Common myeloid progenitor, CD34-positive (primary cell): ENCODE results near the gene NACA2.
"Not testable (repeated sequence)": the region's sequence is repeated elsewhere in the genome, so short reads cannot be mapped to it uniquely, and the experiment has no call there.

Source experiments
- CTCF ChIA-PET: fragments of 350-600 bp; sonication (Branson Sonifier 250); formaldehyde crosslinking; loops from one replicate; lab custom pipeline; 2021; ENCODE audit warnings: antibody characterized with exemption; lab: Charles Lee
- POLR2A ChIA-PET: fragments of 350-600 bp; sonication (Branson Sonifier 250); formaldehyde crosslinking; loops from one replicate; lab custom pipeline; 2021; ENCODE audit warnings: antibody characterized with exemption; lab: Charles Lee
- DNase-seq, 3 donors: peaks; one replicate each; pipeline versions ENCODE4 v3.0.0 to v3.0.0-alpha.2; 2013
- H3K27ac ChIP-seq, 2 experiments: 1 replicate in 1 of 2; 2 replicates in 1 of 2; pipeline ENCODE4 v1.7.0; 2013; ENCODE audit warnings: inconsistent platforms in 2 of 2, low read length in 2 of 2, mild to moderate bottlenecking in 2 of 2, low read depth in 1 of 2, moderate library complexity in 1 of 2; ENCODE audit not compliant: severe bottlenecking in 2 of 2, insufficient read depth in 1 of 2, poor library complexity in 1 of 2
- H3K27me3 ChIP-seq, 5 experiments: replicated peaks in 2 of 5; 1 replicate in 3 of 5; 2 replicates in 2 of 5; pipeline versions ENCODE4 v1.6.1 to v1.7.0; 2013; ENCODE audit warnings: low read length in 4 of 5, mild to moderate bottlenecking in 2 of 5, moderate library complexity in 2 of 5, inconsistent platforms in 1 of 5; ENCODE audit not compliant: insufficient read depth in 5 of 5, control insufficient read depth in 4 of 5
- H3K36me3 ChIP-seq, 4 experiments: 1 replicate in 2 of 4; 2 replicates in 2 of 4; pipeline versions ENCODE4 v1.6.1 to v1.7.0; 2013; ENCODE audit warnings: low read length in 3 of 4, control low read depth in 1 of 4, mild to moderate bottlenecking in 1 of 4; ENCODE audit not compliant: control insufficient read depth in 4 of 4, insufficient read depth in 4 of 4
- H3K4me1 ChIP-seq, 4 experiments: 1 replicate in 3 of 4; 2 replicates in 1 of 4; pipeline versions ENCODE4 v1.6.1 to v1.7.1; 2013; ENCODE audit warnings: low read length in 3 of 4, mild to moderate bottlenecking in 3 of 4, control low read depth in 1 of 4, inconsistent platforms in 1 of 4, moderate library complexity in 1 of 4; ENCODE audit not compliant: control insufficient read depth in 4 of 4, insufficient read depth in 4 of 4; ENCODE audit errors: control extremely low read depth in 1 of 4
- H3K4me3 ChIP-seq, 7 experiments: 1 replicate in 4 of 7; 2 replicates in 3 of 7; pipeline versions ENCODE4 v1.5.1 to v1.7.0; 2013; ENCODE audit warnings: mild to moderate bottlenecking in 7 of 7, low read length in 6 of 7, moderate library complexity in 6 of 7, inconsistent platforms in 2 of 7, low read depth in 2 of 7, control low read depth in 1 of 7; ENCODE audit not compliant: insufficient read depth in 4 of 7, control insufficient read depth in 1 of 7; ENCODE audit errors: extremely low read depth in 1 of 7
- H3K9me3 ChIP-seq, 5 experiments: 1 replicate in 4 of 5; 2 replicates in 1 of 5; pipeline versions ENCODE4 v1.6.1 to v1.7.1; 2013; ENCODE audit warnings: low read length in 4 of 5, mild to moderate bottlenecking in 2 of 5, inconsistent platforms in 1 of 5, low read depth in 1 of 5, moderate library complexity in 1 of 5; ENCODE audit not compliant: control insufficient read depth in 4 of 5, insufficient read depth in 2 of 5; ENCODE audit errors: control extremely low read depth in 1 of 5
- WGBS: methylation state at CpG from one replicate; pipeline ENCODE4 v1.1.5; 2013; ENCODE audit not compliant: insufficient coverage; 5-methylcytosine and 5-hydroxymethylcytosine counted together

Gene NACA2

DNA sequence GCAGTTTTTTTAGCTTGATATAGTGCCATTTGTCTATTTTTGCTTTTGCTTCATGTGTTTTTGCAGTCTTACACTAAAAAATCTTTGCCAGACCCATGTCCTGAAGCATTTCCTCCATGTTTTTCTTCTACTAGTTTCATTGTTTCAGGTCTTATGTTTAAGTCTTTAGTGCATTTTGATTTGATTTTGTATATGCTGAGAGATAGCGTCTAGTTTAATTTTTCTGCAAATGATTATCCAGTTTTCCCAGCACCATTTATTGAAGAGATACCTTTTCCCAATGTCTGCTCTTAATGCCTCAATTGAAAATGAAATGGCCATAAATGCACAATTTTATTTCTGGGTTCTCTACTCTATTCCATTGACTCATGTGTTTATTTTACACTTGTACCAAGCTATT, 40.8 kb upstream of the NACA2 start:
- DNase-seq, result no peak
- peaks cover 0 to 3% (median 0%) of the 10 kb centered on the region in 5 experiments for H3K27me3 ChIP-seq
- H3K27ac ChIP-seq, result no peak overlapping the region
- H3K4me1 ChIP-seq, result peaks cover 0 to 2% (median 0%) of the 10 kb centered on the region in 4 experiments
- whole genome bisulfite sequencing, result 100% methylated on average over 1 of the region's 1 CpG
- H3K36me3 ChIP-seq, result no peaks in the 10 kb centered on the region
- POLR2A ChIA-PET, result no interaction called here
- peaks cover 0 to 5% (median 0%) of the 10 kb centered on the region in 5 experiments for H3K9me3 ChIP-seq
- CTCF ChIA-PET, result interaction anchor here (0.5 kb wide), 1 partner anchor 205 kb away, joined by 5 read pairs; no protein-coding TSS in a partner anchor
- H3K4me3 ChIP-seq, result no peak overlapping the region

DNA sequence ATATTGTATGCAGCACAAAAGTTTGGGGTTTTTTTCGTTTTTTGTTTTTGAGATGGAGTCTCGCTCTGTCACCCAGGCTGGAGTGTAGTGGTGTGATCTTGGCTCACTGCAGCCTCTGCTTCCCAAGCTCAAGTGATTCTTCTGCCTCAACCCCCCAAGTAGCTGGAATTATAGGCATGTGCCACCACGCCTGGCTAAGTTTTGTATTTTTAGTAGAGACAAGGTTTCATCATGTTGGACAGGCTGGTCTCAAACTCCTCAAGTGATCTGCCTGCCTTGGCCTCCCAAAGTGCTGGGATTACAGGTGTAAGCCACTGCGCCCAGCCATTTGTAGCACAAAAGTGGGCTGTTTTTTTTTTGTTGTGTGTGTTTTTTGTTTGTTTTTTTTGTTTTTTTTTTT, 37.1 kb upstream of the NACA2 start:
- POLR2A ChIA-PET, DNase-seq, H3K4me1 ChIP-seq, H3K9me3 ChIP-seq, H3K4me3 ChIP-seq, H3K27ac ChIP-seq, H3K27me3 ChIP-seq, H3K36me3 ChIP-seq: not testable (repeated sequence)
- CTCF ChIA-PET, result interaction anchor here (1.1 kb wide), 1 partner anchor 214 kb away, joined by 3 read pairs; no protein-coding TSS in a partner anchor
- WGBS, result 93% methylated on average over 3 of the region's 4 CpGs

DNA sequence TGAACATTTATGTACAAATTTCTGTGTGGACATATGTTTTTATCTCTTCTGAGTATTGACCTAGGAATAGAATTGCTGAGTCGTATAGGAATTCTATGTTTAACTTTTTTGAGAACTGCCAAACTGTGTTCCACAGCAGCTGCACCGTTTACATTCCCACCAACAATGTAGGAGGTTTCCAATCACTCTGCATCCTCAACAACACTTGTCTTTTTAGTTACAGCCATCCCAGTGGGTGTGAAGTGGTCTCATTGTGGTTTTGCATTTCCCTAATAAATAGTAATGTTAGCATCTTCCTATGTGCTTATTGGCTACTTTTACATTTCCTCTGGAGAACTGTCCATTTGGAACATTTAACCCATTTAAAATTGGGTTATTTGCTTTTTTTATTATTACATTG, 36.6 kb upstream of the NACA2 start:
- WGBS, result no CpG with 5 or more reads among the region's 2 CpGs
- POLR2A ChIA-PET, result no interaction called here

DNA sequence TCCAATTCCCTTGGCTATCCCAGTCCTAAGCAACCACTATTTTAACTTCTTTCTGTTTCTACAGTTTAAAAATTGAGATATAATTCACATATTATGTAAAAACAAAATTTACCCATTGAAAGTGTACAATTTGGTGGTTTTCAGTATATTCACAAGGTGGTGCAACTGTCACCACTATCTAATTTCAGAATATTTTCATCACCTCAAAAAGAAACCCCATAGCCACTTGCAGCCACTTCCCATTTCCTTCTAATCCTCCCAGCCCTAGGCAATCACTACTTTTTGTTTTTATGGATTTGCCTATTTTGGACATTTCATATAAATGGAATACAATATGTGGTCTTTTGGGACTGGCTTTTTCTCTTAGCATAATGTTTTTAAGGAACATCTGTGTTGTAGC, 36.1 kb upstream of the NACA2 start:
- H3K9me3 ChIP-seq, result peaks cover 0 to 2% (median 0%) of the 10 kb centered on the region in 5 experiments

More for the DNA sequence above, 36.6 kb upstream of the NACA2 start:
- Histone ChIP-seq H3K36me3 (no peaks in the 10 kb centered on the region), H3K27ac (no peak overlapping the region), H3K27me3 (peaks cover 0 to 3% (median 0%) of the 10 kb centered on the region in 5 experiments), H3K9me3 (peaks cover 0 to 2% (median 0%) of the 10 kb centered on the region in 5 experiments), H3K4me3 (no peak overlapping the region), H3K4me1 (peaks cover 0 to 2% (median 0%) of the 10 kb centered on the region in 4 experiments)
- DNase-seq, result no peak
- CTCF ChIA-PET, result no interaction called here

DNA sequence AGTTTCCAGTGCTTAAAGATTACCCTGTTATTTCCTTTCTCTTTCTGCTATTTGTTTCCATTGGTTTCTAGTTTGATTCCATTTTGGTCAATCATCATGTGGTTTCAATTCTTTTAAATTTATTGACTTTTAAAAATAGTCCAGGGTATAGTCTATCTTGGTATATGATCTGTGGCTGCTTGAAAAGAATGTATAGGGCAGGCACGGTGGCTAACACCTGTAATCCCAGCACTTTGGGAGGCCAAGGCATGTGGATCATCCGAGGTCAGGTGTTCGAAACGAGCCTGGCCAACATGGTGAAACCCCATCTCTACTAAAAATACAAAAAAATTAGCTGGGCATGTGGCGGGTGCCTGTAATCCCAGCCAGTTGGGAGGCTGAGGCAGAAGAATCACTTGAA, 34.5 kb upstream of the NACA2 start:
- DNase-seq, result no peak
- Histone ChIP-seq H3K9me3 (peaks cover 0 to 11% (median 6%) of the 10 kb centered on the region in 5 experiments), H3K36me3 (no peaks in the 10 kb centered on the region), H3K4me1 (peaks cover 0 to 2% (median 0%) of the 10 kb centered on the region in 4 experiments), H3K4me3 (no peak overlapping the region), H3K27ac (no peak overlapping the region), H3K27me3 (peaks cover 0 to 3% (median 0%) of the 10 kb centered on the region in 5 experiments)
- WGBS, result 100% methylated on average over 4 of the region's 5 CpGs
- ChIA-PET CTCF (no interaction called here), POLR2A (no interaction called here)

More for the DNA sequence above, 36.1 kb upstream of the NACA2 start:
- H3K27me3 ChIP-seq, result peaks cover 0 to 3% (median 0%) of the 10 kb centered on the region in 5 experiments
- no peaks in the 10 kb centered on the region for H3K36me3 ChIP-seq
- no peak for DNase-seq
- no peak overlapping the region for H3K27ac ChIP-seq
- H3K4me1 ChIP-seq, result peaks cover 0 to 2% (median 0%) of the 10 kb centered on the region in 4 experiments
- no peak overlapping the region for H3K4me3 ChIP-seq
- ChIA-PET POLR2A (no interaction called here), CTCF (no interaction called here)

DNA sequence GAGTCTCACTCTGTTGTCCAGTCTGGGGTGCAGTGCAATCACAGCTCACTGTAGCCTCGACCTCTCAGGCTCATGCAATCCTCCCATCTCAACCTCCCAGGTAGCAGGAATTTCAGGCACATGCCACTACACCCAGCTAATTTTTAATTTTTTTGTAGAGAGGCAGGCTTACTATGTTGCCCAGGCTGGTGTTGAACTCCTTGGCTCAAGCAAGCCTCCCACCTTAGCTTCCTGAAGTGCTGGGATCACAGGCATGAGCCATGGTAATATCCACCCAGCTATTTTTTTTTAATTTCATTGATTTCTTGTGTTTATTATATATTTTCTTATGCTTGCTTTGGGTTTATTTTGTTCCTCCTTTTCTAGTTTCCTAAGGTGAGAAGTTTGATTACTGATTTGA, 33.9 kb upstream of the NACA2 start:
- DNase-seq, result no peak
- H3K9me3 ChIP-seq, result peaks cover 0 to 11% (median 6%) of the 10 kb centered on the region in 5 experiments
- WGBS, result no CpG with 5 or more reads among the region's 1 CpG
- H3K27me3 ChIP-seq, result no peaks in the 10 kb centered on the region
- CTCF ChIA-PET, result interaction anchor here (1.6 kb wide), 1 partner anchor 10 kb away, joined by 4 read pairs; no protein-coding TSS in a partner anchor
- peaks cover 0 to 2% (median 0%) of the 10 kb centered on the region in 4 experiments for H3K4me1 ChIP-seq
- H3K4me3 ChIP-seq, result no peak overlapping the region
- H3K36me3 ChIP-seq, result no peaks in the 10 kb centered on the region
- POLR2A ChIA-PET, result no interaction called here
- no peak overlapping the region for H3K27ac ChIP-seq

DNA sequence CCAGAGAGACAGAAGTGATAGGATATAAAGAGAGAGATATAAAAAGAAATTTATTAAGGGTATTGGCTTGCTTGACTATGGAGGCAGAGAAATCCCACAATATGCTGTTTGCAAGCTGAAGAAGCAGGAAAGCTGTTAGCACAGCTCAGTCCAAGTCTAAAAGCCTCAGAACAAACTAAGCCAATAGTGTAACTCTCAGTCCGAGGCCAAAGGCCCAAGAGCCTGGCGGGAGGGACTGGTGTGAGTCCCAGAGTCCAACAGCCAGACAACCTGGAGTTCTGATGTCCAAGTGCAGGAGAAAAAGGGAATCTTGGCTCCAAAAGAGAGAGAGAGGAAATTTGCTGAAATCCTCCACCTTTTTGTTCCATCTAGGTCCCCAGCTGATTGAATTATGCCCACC, 30.3 kb upstream of the NACA2 start:
- WGBS, result 100% methylated on average over 1 of the region's 2 CpGs
- H3K27ac ChIP-seq, result no peak overlapping the region
- CTCF ChIA-PET, result interaction anchor here (1.4 kb wide), 1 partner anchor 14 kb away, joined by 3 read pairs; no protein-coding TSS in a partner anchor
- no peak for DNase-seq
- H3K27me3 ChIP-seq, result no peaks in the 10 kb centered on the region
- H3K4me3 ChIP-seq, result no peak overlapping the region
- H3K9me3 ChIP-seq, result peaks cover 5 to 20% (median 8%) of the 10 kb centered on the region in 5 experiments
- H3K4me1 ChIP-seq, result peaks cover 0 to under 1% (median 0%) of the 10 kb centered on the region in 4 experiments
- POLR2A ChIA-PET, result no interaction called here
- no peaks in the 10 kb centered on the region for H3K36me3 ChIP-seq
